Activated CD4-positive, alpha-beta T cell treated with anti-CD3 and anti-CD28 coated beads, Interleukin-2, amount 10 ng/mL, durations not matched to agents 7 days and 5 days (primary cell): ENCODE data around the gene IKZF1. TPM values are rescaled to one million over a fixed set of nuclear protein-coding genes. Genes with fewer than 3 reads are reported as not detected.

Experiments used
- CTCF ChIA-PET: fragments of 350-600 bp; sonication (Branson Sonifier 250); formaldehyde crosslinking; loops from one replicate; lab custom pipeline; 2021; ENCODE audit warnings: antibody characterized with exemption; lab: Charles Lee
- POLR2A ChIA-PET: fragments of 350-600 bp; sonication (Branson Sonifier 250); formaldehyde crosslinking; loops from one replicate; lab custom pipeline; 2021; ENCODE audit warnings: antibody characterized with exemption; lab: Charles Lee
- DNase-seq: peaks from one replicate; pipeline ENCODE4 v3.0.0-alpha.2; 2020
- H3K27ac Mint-ChIP-seq: one replicate; pipeline ENCODE4 v1.8.0; 2021; ENCODE audit warnings: mild to moderate bottlenecking, moderate library complexity, mixed read lengths
- H3K27me3 Mint-ChIP-seq: one replicate; pipeline ENCODE4 v1.8.0; 2021; ENCODE audit warnings: mixed read lengths
- H3K36me3 Mint-ChIP-seq: one replicate; pipeline ENCODE4 v1.8.0; 2021; ENCODE audit warnings: low read depth, mixed read lengths
- H3K4me1 Mint-ChIP-seq: one replicate; pipeline ENCODE4 v1.8.0; 2021; ENCODE audit warnings: mixed read lengths
- H3K4me3 Mint-ChIP-seq: one replicate; pipeline ENCODE4 v1.8.0; 2021; ENCODE audit warnings: mild to moderate bottlenecking, moderate library complexity, mixed read lengths
- H3K9me3 Mint-ChIP-seq: one replicate; pipeline ENCODE4 v1.8.0; 2021; ENCODE audit warnings: mixed read lengths
- total RNA-seq, 2 experiments: library from RNA; stranded (reverse); gene quantifications; one replicate each; pipeline ENCODE4 v1.2.3, GENCODE V29; 2021

IKZF1 gene
- total RNA-seq, 2 experiments from 2014 or later: 379 to 406 TPM

GRCh38 chr7:50370884-50371283 lies 66.4 kb downstream of the IKZF1 start:
- H3K27me3 Mint-ChIP-seq: no peaks in the 10 kb centered on the region
- DNase-seq: no peak
- no peak overlapping the region for H3K4me3 Mint-ChIP-seq

DNA sequence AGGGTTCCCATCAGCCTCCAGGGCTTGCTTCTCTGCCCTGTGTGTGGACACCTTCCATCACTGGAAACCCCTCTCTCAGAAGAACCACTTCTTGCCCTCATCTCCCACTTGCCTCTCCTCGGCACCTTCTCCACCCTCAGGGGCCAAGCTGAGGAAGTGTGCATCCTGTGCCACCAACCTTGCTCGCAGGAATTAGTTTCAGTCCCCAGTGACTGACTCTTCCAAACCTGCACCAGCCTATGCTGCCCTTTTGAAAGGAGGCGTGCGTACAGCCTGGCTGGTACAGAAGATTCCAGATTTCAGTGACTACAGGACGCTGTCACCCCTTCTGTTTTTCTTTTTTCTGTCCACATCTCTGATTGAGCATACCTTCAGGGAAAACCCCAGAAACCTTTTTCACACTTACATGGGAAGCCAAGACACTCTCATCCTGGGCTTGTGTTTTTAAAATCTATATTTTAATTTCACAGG lies 67.1 kb downstream of the IKZF1 start:
- no peaks in the 10 kb centered on the region for H3K9me3 Mint-ChIP-seq
- DNase-seq: peak; percentile 20
- peaks cover 95% of the 10 kb centered on the region for H3K36me3 Mint-ChIP-seq
- H3K4me3 Mint-ChIP-seq: no peak overlapping the region
- CTCF ChIA-PET: interaction anchor here (1.3 kb wide), 2 partner anchors 30 to 167 kb away, joined by 3 read pairs; no protein-coding TSS in a partner anchor
- no peaks in the 10 kb centered on the region for H3K27me3 Mint-ChIP-seq
- H3K27ac Mint-ChIP-seq: peak overlapping the region; percentile 81
- POLR2A ChIA-PET: no interaction called here
- peaks cover 94% of the 10 kb centered on the region for H3K4me1 Mint-ChIP-seq

More at GRCh38 chr7:50370884-50371283, 66.4 kb downstream of the IKZF1 start:
- Mint-ChIP-seq H3K9me3 (no peaks in the 10 kb centered on the region), H3K27ac (peak overlapping the region; percentile 59), H3K36me3 (peaks cover 93% of the 10 kb centered on the region), H3K4me1 (peaks cover 95% of the 10 kb centered on the region)
- ChIA-PET CTCF (interaction anchor here (1.3 to 1.6 kb wide), 4 partner anchors 10 to 166 kb away, joined by 3 to 9 read pairs (median 4); no protein-coding TSS in a partner anchor), POLR2A (no interaction called here)

DNA sequence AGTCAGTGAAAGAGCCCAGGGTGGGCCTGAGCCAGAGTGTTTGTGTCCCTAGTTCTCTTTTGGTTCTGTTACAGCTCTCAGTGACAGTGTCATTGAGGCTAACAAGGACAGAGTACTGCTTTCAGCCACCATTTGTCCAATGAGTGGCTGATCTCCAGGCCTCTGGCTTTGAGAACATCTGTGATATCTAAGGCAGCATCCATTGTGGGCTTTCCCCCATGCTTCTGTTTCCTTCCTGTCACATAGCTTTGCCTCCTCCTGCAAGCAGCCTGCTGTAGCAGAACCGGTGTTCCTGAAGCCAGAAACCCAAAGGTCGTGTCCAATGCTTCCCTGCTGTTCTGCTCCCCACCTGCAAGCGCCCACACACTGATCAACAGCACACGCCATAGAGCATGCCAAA lies 68.4 kb downstream of the IKZF1 start:
- DNase-seq: peak; percentile 21
- ChIA-PET CTCF (interaction anchor here (0.6 to 1.5 kb wide), 5 partner anchors 28 to 194 kb away, joined by 3 to 5 read pairs (median 3); no protein-coding TSS in a partner anchor), POLR2A (no interaction called here)
- Mint-ChIP-seq H3K4me3 (no peak overlapping the region), H3K27me3 (no peaks in the 10 kb centered on the region), H3K4me1 (peaks cover 90% of the 10 kb centered on the region), H3K27ac (peak overlapping the region; percentile 79), H3K9me3 (no peaks in the 10 kb centered on the region), H3K36me3 (peaks cover 95% of the 10 kb centered on the region)

DNA sequence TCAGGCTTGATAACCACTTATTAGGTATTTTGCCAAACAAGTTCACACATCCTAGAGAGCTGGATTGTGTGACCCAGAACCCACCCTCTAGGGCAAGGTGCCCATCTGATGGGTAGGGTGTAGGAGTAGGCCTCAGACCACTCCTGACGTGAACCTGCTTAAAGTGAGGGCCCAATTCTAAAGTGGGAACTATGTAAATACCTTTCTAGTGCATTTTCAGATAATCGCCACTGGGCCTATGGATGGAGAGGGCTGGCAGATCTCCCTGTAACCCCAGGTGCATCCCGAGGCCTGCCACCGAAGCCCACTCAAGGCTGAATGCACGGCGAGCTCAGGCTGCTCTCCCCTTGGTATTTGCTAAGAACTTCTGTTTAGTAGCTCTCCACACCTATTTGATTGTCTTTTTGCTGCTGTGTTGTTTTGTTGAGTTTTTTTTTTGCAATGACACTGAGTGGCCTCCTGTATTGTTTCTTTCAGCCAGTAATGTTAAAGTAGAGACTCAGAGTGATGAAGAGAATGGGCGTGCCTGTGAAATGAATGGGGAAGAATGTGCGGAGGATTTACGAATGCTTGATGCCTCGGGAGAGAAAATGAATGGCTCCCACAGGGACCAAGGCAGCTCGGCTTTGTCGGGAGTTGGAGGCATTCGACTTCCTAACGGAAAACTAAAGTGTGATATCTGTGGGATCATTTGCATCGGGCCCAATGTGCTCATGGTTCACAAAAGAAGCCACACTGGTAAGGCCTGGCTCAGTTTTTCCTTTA lies 71.7 kb downstream of the IKZF1 start:
- H3K9me3 Mint-ChIP-seq: no peaks in the 10 kb centered on the region
- peaks cover 90% of the 10 kb centered on the region for H3K4me1 Mint-ChIP-seq
- no peak overlapping the region for H3K4me3 Mint-ChIP-seq
- H3K36me3 Mint-ChIP-seq: peaks cover 94% of the 10 kb centered on the region
- peak overlapping the region; percentile 71 for H3K27ac Mint-ChIP-seq
- DNase-seq: peak; percentile 5
- POLR2A ChIA-PET: no interaction called here
- CTCF ChIA-PET: interaction anchor here (0.7 to 2.3 kb wide), 4 partner anchors 10 to 171 kb away, joined by 4 to 12 read pairs (median 8); no protein-coding TSS in a partner anchor
- H3K27me3 Mint-ChIP-seq: no peaks in the 10 kb centered on the region

GRCh38 chr7:50377356-50377755 lies 72.8 kb downstream of the IKZF1 start:
- no peaks in the 10 kb centered on the region for H3K9me3 Mint-ChIP-seq
- peaks cover 90% of the 10 kb centered on the region for H3K4me1 Mint-ChIP-seq
- H3K27me3 Mint-ChIP-seq: no peaks in the 10 kb centered on the region
- no peak overlapping the region for H3K4me3 Mint-ChIP-seq
- CTCF ChIA-PET: interaction anchor here (1.9 to 2.6 kb wide), 3 partner anchors 9 to 15 kb away, joined by 6 to 12 read pairs (median 9); no protein-coding TSS in a partner anchor
- peaks cover 92% of the 10 kb centered on the region for H3K36me3 Mint-ChIP-seq
- no peak for DNase-seq
- POLR2A ChIA-PET: interaction anchor here (0.9 kb wide), 1 partner anchor 9 kb away, joined by 3 read pairs; no protein-coding TSS in a partner anchor
- H3K27ac Mint-ChIP-seq: peak overlapping the region; percentile 41

DNA sequence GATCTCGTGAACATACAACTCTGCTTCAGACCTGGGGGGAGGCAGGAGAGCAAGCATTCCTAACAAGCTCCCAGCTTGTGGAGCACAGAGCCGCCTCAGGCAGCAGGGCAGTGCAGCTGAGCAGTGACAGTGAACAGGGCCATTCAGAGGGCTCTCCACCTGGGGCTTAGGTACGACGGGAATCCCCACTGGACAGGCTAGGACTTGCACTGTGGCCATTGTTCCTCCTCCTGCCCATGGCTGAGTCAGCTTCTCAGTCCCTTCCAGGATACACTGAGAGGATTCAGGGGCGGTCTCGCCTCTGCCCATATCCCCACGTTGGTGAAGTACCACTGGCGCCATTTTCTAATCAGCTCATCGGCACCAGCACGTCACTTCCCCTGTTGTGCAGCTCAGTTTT lies 74.6 kb downstream of the IKZF1 start:
- peaks cover 86% of the 10 kb centered on the region for H3K4me1 Mint-ChIP-seq
- H3K36me3 Mint-ChIP-seq: peaks cover 93% of the 10 kb centered on the region
- DNase-seq: no peak
- H3K27ac Mint-ChIP-seq: peak overlapping the region; percentile 75
- H3K9me3 Mint-ChIP-seq: no peaks in the 10 kb centered on the region
- no peak overlapping the region for H3K4me3 Mint-ChIP-seq
- no peaks in the 10 kb centered on the region for H3K27me3 Mint-ChIP-seq
- ChIA-PET POLR2A (no interaction called here), CTCF (interaction anchor here (1.2 to 2.6 kb wide), 3 partner anchors 12 to 14 kb away, joined by 3 to 6 read pairs (median 5); no protein-coding TSS in a partner anchor)

GRCh38 chr7:50379539-50379938 lies 75.0 kb downstream of the IKZF1 start:
- Mint-ChIP-seq H3K27me3 (no peaks in the 10 kb centered on the region), H3K27ac (peak overlapping the region; percentile 75), H3K4me3 (no peak overlapping the region), H3K4me1 (peaks cover 84% of the 10 kb centered on the region), H3K9me3 (no peaks in the 10 kb centered on the region), H3K36me3 (peaks cover 93% of the 10 kb centered on the region)
- DNase-seq: no peak
- ChIA-PET POLR2A (no interaction called here), CTCF (interaction anchor here (1.2 to 2.6 kb wide), 2 partner anchors 12 to 15 kb away, joined by 3 to 5 read pairs; no protein-coding TSS in a partner anchor)

DNA sequence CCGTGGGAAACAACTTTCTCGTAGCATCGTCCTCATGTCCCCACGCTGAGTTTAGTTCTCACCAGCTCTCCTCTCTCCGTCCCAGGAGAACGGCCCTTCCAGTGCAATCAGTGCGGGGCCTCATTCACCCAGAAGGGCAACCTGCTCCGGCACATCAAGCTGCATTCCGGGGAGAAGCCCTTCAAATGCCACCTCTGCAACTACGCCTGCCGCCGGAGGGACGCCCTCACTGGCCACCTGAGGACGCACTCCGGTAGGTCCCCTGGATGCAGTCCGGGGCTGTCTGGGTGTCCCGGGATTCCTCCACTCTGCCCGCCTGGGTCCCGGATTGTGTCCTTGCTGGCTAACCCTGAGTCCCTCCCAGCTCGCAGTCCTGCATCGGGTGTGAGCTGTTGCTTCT lies 77.9 kb downstream of the IKZF1 start:
- H3K27ac Mint-ChIP-seq: peak overlapping the region; percentile 60
- POLR2A ChIA-PET: no interaction called here
- no peaks in the 10 kb centered on the region for H3K27me3 Mint-ChIP-seq
- CTCF ChIA-PET: interaction anchor here (0.5 to 1.5 kb wide), 4 partner anchors 10 to 177 kb away, joined by 3 to 4 read pairs (median 3); no protein-coding TSS in a partner anchor
- peaks cover 87% of the 10 kb centered on the region for H3K36me3 Mint-ChIP-seq
- no peaks in the 10 kb centered on the region for H3K9me3 Mint-ChIP-seq
- H3K4me1 Mint-ChIP-seq: peaks cover 74% of the 10 kb centered on the region
- DNase-seq: no peak
- no peak overlapping the region for H3K4me3 Mint-ChIP-seq

DNA sequence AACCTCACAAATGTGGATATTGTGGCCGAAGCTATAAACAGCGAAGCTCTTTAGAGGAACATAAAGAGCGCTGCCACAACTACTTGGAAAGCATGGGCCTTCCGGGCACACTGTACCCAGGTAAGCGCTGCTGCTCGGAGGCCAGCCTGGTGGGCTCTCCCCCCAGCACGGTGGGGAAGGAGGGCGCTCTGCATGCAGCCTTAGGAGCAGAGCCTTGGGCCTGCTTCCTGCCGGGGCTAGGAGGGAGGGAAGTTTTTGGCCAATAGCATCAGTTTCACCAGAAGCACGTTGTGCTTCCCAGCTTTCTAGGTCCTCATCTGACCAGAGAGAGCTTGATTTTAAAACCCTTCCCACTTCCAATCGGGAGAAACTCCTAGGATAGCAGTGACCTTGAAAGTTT lies 82.8 kb downstream of the IKZF1 start:
- Mint-ChIP-seq H3K27me3 (no peaks in the 10 kb centered on the region), H3K4me1 (peaks cover 76% of the 10 kb centered on the region), H3K27ac (no peak overlapping the region), H3K36me3 (peaks cover 90% of the 10 kb centered on the region), H3K9me3 (no peaks in the 10 kb centered on the region), H3K4me3 (no peak overlapping the region)
- CTCF ChIA-PET: interaction anchor here (1.1 to 1.9 kb wide), 2 partner anchors 10 to 17 kb away, joined by 4 to 12 read pairs; no protein-coding TSS in a partner anchor
- POLR2A ChIA-PET: no interaction called here
- no peak for DNase-seq

GRCh38 chr7:50389961-50390360 lies 85.4 kb downstream of the IKZF1 start:
- POLR2A ChIA-PET: no interaction called here
- peaks cover 81% of the 10 kb centered on the region for H3K4me1 Mint-ChIP-seq
- no peak for DNase-seq

DNA sequence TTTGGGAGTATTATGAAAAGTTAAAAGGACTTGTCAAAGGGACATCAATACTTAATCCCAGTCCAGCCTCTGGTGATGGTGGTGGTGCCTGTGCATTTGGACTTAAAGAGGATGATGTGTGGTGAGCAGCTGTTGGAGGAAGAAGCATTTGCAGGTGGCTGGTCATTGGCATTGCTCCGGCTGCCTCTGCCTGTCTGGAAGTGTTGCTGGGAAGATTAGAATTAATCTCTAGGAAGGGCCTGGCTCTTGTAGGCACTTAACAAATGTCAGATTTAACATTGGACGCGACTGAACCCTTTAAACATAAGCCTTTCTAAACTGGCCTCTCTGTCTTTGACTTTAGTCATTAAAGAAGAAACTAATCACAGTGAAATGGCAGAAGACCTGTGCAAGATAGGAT lies 86.9 kb downstream of the IKZF1 start:
- no peaks in the 10 kb centered on the region for H3K9me3 Mint-ChIP-seq
- H3K4me3 Mint-ChIP-seq: no peak overlapping the region
- peaks cover 85% of the 10 kb centered on the region for H3K36me3 Mint-ChIP-seq
- no peaks in the 10 kb centered on the region for H3K27me3 Mint-ChIP-seq
- ChIA-PET CTCF (interaction anchor here (0.7 to 2.2 kb wide), 7 partner anchors 11 to 116 kb away, joined by 3 to 9 read pairs (median 3); no protein-coding TSS in a partner anchor), POLR2A (no interaction called here)
- H3K4me1 Mint-ChIP-seq: peaks cover 87% of the 10 kb centered on the region
- no peak for DNase-seq
- peak overlapping the region; percentile 47 for H3K27ac Mint-ChIP-seq

More at GRCh38 chr7:50389961-50390360, 85.4 kb downstream of the IKZF1 start:
- H3K27ac Mint-ChIP-seq: peak overlapping the region; percentile 73
- H3K9me3 Mint-ChIP-seq: no peaks in the 10 kb centered on the region
- no peaks in the 10 kb centered on the region for H3K27me3 Mint-ChIP-seq
- CTCF ChIA-PET: no interaction called here
- peaks cover 88% of the 10 kb centered on the region for H3K36me3 Mint-ChIP-seq
- no peak overlapping the region for H3K4me3 Mint-ChIP-seq

DNA sequence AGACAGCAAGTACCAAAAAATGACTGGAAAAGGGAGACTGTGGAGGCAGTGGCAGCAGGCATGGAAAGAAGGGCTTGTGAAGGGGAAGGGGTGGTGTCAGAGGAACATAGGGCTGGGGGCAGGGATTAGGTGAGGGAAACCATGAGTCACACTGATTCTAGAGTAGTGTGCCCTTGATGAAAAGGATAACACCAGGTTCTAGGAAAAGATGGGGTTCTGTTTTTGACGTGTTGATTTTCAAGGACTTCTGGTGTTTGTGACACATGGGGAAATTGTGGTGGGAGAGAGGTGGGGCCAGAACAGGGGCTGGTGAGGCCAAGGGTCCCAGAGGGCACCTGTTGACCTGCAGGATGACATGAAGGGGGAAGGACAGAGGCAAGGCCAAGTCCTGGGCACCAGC lies 88.6 kb downstream of the IKZF1 start:
- H3K36me3 Mint-ChIP-seq: peaks cover 89% of the 10 kb centered on the region
- POLR2A ChIA-PET: no interaction called here
- peaks cover 95% of the 10 kb centered on the region for H3K4me1 Mint-ChIP-seq
- H3K9me3 Mint-ChIP-seq: no peaks in the 10 kb centered on the region
- H3K27ac Mint-ChIP-seq: peak overlapping the region; percentile 93
- CTCF ChIA-PET: interaction anchor here (2.2 kb wide), 1 partner anchor 16 kb away, joined by 9 read pairs; no protein-coding TSS in a partner anchor
- peak; percentile 40 for DNase-seq
- no peaks in the 10 kb centered on the region for H3K27me3 Mint-ChIP-seq
- peak overlapping the region; percentile 65 for H3K4me3 Mint-ChIP-seq
